Measurements from ENCODE around the gene CSPG5.

Gene CSPG5

GRCh38 chr3:47586746-47587145 lies 8.1 kb upstream of the CSPG5 start:
- DNase-seq (ENCODE audit: low read depth) = no peak

DNA sequence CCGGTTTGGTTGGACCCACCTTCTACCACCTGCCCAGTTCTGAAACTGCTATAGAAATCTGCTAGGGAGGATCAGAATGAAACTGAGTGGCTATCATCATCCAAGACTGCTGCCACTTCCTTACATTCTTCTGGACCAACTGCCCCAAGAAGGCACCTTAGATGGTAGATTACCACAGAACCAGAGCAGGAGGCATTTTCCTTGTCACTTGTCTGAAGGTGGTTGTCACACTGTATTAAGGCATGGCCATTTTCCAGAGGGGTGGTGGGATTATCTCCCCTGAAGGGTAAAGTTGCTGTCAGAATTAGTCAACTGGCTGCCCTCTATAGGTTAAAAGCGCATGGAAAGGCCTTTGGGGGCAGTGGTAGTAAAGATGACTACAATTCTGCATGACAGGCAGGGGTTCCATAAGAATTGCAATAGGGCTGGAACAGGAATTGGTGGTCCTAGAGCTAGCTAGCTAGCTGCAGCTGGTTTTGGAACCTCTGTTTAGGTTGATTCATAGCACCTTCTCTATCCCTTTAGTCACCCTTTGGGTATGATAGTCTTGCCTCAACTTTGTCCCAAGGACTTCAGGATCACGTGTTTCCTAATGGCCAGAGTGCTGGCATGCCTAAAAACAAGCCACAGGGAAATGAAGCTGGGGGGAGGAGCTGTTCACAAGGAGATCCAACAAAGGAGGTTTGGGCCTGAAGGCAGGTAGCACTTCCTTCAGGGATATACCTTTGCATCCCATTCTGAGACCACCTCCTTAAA lies 4.8 kb upstream of the CSPG5 start:
- DNase-seq (ENCODE audit: low read depth) = no peak

DNA sequence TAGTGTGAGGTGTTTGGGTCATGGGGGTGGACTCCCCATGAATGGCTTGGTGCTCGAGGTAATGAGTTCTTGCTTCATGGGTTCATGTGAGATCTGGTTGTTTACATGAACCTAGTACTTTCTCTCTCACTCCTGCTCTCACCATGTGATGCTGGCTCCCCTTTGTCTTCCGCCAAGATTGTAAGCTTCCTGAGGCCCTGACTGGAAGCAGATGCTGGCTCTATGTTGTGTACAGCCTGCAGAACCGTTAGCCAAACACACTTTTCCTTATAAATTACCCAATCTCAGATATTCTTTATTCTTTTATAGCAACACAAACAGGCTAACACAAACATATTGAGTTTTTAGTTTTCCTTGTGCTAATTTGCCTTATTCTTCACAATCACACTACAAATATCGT lies 3.2 kb upstream of the CSPG5 start:
- no peak for DNase-seq (ENCODE audit: low read depth)

DNA sequence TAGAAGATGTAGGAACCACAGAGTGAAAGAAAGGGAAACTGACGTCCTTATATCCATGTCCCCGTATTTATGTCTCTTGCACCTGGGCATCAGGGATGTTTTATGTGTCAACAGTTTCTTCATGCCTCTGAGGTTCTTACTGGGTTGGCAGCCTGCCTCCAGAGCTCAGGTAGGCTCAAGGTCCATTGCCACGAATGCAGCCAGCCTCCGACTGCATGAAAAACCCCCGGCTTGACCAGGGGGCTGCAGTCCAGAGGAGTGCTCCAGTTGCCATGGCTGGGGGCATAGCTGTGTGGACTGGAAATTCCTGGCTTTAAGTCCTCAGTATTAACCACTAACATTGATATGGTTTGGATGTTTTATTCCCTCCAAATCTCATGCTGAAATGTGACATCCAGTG lies 2.8 kb upstream of the CSPG5 start:
- no peak for DNase-seq (ENCODE audit: low read depth)

DNA sequence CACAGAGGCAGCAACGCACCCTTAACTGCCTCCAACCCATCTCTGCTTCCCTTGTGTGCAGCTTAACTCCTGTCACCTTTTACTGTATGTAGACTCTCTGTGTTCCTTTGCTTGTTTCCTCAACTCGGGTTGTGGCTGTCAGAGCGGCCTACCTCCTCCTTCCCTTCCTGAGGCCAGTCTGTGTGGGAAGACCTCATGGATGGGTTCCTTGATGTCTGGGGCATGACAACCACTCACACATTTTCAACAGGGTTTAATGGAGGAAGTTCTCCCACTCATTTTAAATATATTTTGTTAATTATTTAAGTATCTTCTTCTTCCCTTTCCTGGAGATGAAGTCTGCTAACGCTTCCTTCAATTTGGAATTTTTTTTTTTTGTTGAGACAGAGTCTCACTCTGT lies 1.8 kb upstream of the CSPG5 start:
- no peak for DNase-seq (ENCODE audit: low read depth)

DNA sequence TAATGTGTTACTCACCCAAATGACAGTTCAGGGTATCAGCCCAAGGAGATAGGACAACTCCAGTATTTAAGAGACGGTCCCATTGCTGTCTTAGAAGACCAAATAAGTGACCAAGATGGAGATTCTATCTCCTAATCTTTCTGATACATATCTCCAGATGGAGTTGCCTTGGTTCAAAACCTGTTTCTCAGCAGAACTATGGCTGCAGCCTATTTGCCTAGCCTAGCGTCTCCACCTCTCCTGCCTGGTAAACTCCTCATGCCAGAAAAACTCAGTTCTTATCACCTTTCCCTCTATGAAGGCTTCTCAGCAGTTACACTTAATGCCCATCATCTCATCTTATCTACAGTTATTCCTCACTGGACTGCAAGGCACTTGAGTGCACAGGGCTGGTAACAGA lies 1.2 kb upstream of the CSPG5 start:
- DNase-seq (ENCODE audit: low read depth) = no peak

DNA sequence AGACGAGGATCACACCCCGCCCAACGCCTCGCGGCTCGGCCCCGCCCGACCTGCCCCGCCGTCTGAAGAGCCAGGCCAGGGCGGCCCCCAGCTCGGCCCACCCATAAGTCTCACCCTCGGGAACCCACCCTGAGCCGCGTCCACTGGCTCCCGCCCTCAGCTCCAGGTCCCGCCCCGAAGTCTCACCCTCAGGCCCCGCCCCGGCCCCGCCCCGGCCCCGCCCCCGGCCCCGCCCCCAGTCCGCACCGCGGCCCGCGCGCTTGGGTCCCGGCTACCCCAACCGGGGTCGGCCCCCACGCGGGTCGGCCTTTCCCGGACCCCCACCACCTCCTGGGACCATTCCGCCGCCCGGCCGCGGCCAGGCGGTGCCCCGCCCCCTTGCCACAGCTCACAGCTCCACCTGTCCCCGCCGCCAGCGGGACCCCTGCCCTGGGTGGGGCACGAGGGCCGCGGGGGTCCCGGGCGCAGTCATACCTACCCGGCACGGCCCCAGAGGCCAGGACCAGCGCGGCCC lies 489 bp downstream of the CSPG5 start:
- no peak for DNase-seq (ENCODE audit: low read depth)

GRCh38 chr3:47577583-47578118 lies 1.0 kb downstream of the CSPG5 start:
- no peak for DNase-seq (ENCODE audit: low read depth)

GRCh38 chr3:47573190-47574172 lies 5.2 kb downstream of the CSPG5 start:
- DNase-seq (ENCODE audit: low read depth) = no peak

DNA sequence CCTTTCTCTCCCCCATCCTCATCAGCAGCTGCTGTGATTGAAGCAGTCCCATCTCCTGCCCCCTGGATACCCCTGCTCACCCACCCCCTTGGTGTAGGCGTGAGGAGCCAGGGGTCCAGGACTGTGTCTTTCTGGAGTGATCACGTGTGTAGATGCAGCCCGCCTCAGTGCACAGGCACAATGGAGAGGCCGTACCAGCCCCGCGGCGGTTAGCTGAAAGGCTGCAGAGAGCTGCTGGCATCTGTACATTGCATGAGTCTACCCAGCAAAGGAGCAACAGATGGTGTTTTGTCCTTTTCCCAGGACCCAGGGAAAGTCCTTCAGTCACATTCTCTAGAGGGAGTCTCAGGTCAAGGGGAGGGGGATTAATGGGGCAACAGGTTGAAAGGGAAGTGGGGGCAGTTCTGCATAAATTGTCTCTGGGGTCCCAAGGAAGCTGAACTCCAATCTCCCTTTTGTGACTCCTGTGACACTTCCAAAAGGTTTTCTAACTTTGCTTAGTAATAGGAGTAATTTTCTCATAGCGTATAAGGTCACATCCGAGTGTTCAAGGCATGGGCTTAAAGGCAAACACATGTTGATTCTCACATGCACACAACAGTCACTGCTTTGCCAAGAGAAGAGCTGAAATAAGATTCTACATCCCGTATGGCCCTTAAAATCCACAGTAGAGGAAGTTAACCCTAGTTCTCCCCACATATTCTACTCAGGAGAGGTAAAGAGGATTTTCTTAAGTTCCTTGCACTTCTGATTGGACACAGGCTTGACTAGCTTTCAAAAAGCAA lies 7.1 kb downstream of the CSPG5 start:
- DNase-seq (ENCODE audit: low read depth) = no peak

DNA sequence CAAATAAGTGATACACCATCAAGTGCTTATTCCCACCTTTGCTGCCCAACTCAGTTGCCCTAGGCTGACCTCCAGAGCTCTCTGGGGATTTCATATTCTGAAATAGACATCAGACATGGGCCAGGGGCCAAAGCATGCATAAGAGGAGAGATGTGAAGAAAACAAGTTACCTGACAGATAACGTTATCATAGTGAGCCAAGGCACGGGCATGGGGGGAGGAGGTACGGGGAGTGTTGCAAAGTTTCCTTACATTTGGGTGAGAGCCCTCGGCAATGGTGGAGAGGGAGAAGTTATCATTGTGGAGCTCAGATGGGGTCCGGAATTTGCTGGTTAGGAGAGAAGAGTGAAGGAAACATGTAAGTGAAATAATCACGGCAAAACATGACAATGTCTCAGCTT lies 9.8 kb downstream of the CSPG5 start:
- no peak for DNase-seq (ENCODE audit: low read depth)

- no peak for DNase-seq (ENCODE audit: low read depth)
Observed at GRCh38 chr3:47567149-47567548, 11.5 kb downstream of the CSPG5 start.

DNA sequence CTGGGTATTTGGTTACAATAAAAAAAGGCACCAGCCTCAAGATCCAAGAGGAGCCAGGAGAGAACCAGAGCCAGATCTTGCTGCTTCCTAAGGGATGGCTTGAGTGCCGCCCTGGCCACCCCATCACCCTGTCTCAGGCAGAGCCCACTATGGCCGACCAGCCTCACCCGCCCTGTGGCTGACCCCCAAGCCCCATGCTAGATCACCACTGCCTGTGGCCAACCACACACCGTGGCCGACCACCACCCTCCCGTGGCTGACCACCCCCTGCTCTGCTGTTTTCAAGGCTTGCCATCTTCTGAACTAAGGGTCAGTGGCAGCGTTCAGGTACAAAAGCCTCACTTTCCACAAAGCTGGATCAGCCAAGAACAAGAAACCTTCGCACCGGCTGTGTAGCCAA lies 12.0 kb downstream of the CSPG5 start:
- no peak for DNase-seq (ENCODE audit: low read depth)

GRCh38 chr3:47565734-47566550 lies 12.7 kb downstream of the CSPG5 start:
- no peak for DNase-seq (ENCODE audit: low read depth)

DNA sequence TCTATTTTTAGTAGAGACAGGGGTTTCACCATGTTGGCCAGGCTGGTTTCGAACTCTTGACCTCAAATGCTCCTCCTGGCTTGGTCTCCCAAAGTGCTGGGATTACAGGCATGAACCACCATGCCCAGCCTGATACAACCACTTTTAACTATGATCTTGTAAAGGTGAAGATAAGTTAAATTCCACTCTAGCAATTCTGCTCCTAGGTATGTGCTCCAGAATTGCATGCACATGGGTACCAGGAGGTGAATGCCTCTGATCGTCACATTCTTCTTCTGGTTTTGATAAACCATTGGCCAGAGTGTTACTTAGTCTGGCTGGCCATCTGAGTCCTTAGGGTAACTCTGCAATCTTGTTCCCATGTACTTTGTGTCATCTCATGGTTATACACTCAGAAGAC lies 22.3 kb downstream of the CSPG5 start:
- no peak for DNase-seq (ENCODE audit: low read depth)

GRCh38 chr3:47554335-47554734 lies 24.3 kb downstream of the CSPG5 start:
- no peak for DNase-seq (ENCODE audit: low read depth)

DNA sequence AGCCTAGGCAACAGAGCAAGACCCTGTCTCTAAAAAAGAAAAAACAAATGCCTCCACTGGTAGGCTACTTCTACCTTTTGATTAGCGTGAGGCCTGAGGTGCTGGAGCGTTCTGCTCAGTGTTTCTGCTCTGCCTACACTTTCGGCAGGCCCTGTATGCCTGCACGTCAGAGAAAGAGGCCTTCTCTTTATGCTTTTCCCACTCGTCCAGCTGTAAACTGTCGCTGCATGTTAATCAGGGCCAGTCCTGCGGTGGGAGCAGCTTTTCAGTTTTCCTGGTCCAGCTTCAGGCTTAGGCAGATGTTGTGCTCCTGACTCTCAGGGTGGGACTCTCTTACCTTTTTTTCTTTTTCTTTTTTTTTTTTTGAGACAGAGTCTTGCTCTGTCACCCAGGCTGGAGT lies 25.3 kb downstream of the CSPG5 start:
- no peak for DNase-seq (ENCODE audit: low read depth)

- DNase-seq (ENCODE audit: low read depth) = no peak
Observed at GRCh38 chr3:47542471-47543173, 36.0 kb downstream of the CSPG5 start.

- DNase-seq (ENCODE audit: low read depth) = no peak
Observed at GRCh38 chr3:47541583-47542108, 37.0 kb downstream of the CSPG5 start.

GRCh38 chr3:47540281-47540680 lies 38.4 kb downstream of the CSPG5 start:
- DNase-seq (ENCODE audit: low read depth) = no peak
